ENCODE results near the gene SDK1. TPM values are rescaled to one million over a fixed set of nuclear protein-coding genes. Genes with fewer than 3 reads are reported as not detected.
"Not testable (repeated sequence)": the region's sequence is repeated elsewhere in the genome, so short reads cannot be mapped to it uniquely, and the experiment has no call there.

SDK1 gene
- total and polyA plus RNA-seq, 2 donors (not counting 3 experiments of a cell fraction or from before 2014, with no cell fraction given), result 1.6 to 3.9 TPM

GRCh38 chr7:4093483-4093882, 792.4 kb downstream of the SDK1 start:
- H3K4me2 ChIP-seq (ENCODE audit: insufficient read depth, low read length), result no peak overlapping the region
- H3K79me2 ChIP-seq (ENCODE audit: control insufficient read depth, insufficient read depth, low read length), result no peaks in the 10 kb centered on the region
- no peaks in the 10 kb centered on the region for H3K27me3 ChIP-seq (ENCODE audit: control insufficient read depth in 2 of 2, insufficient read depth in 2 of 2, low read length in 2 of 2)
- H4K20me1 ChIP-seq (replicated peaks; ENCODE audit: control insufficient read depth, extremely low read depth, insufficient read depth, low read length), result no peaks in the 10 kb centered on the region
- no TSS peak for BruUV-seq (replicated peaks)
- H2AFZ ChIP-seq (ENCODE audit: low read depth, low read length), result no peak overlapping the region
- no peak for DNase-seq (ENCODE audit: low read depth, low spot score)
- no peak overlapping the region for H3K4me3 ChIP-seq (replicated peaks in 1 of 3; ENCODE audit: insufficient read depth in 1 of 3, low read depth in 1 of 3, low read length in 3 of 3)
- peaks cover 4% of the 10 kb centered on the region for H3K9me3 ChIP-seq (replicated peaks; ENCODE audit: control insufficient read depth, insufficient read depth, low read length)
- no peaks in the 10 kb centered on the region for H3K36me3 ChIP-seq (ENCODE audit: control insufficient read depth in 2 of 2, extremely low read depth in 1 of 2, insufficient read depth in 2 of 2, low read length in 2 of 2)
- intact Hi-C loops (cut with micrococcal nuclease) (no loop called here), dilution Hi-C loops (cut with MboI; ENCODE audit: extremely low pct_ligation_motif_present, low sequenced_read_pairs) (no loop called here)
- FAIRE-seq, result no peak
- H3K27ac ChIP-seq (ENCODE audit: insufficient read depth, low read depth, low read length), result no peak overlapping the region
- POLR2A ChIA-PET, result no interaction called here
- TF ChIP-seq MAX (IDR thresholded peaks at IDR 0.05; ENCODE audit: insufficient read depth, insufficient read length) (no peak), CTCF (IDR thresholded peaks at IDR 0.05; ENCODE audit: extremely low read depth in 1 of 2, insufficient read depth in 1 of 2, low read depth in 1 of 2, low read length in 2 of 2) (no peak), POLR2AphosphoS5 (IDR thresholded peaks at IDR 0.05; ENCODE audit: insufficient read depth, low read depth, low read length) (no peak), MYC (IDR thresholded peaks at IDR 0.05; ENCODE audit: low read depth, low read length) (no peak), JUN (IDR thresholded peaks at IDR 0.05; ENCODE audit: borderline replicate concordance, insufficient read depth, insufficient read length, low read depth) (no peak), GATA2 (IDR thresholded peaks at IDR 0.05; ENCODE audit: insufficient read depth, insufficient read length, low read depth, low read length) (no peak), FOS (IDR thresholded peaks at IDR 0.05; ENCODE audit: borderline replicate concordance, insufficient read depth, low read length) (no peak), EZH2 (IDR thresholded peaks at IDR 0.05; ENCODE audit: borderline replicate concordance, low read depth, low read length, severe bottlenecking) (no peak), POLR2A (IDR thresholded peaks at IDR 0.05; ENCODE audit: low read depth, low read length) (no peak)
- CTCF ChIA-PET, result no interaction called here
- H3K4me1 ChIP-seq (ENCODE audit: control insufficient read depth, extremely low read depth, insufficient read depth, low read length), result no peaks in the 10 kb centered on the region
- no peak overlapping the region for H3K9ac ChIP-seq (replicated peaks; ENCODE audit: extremely low read depth, insufficient read depth, low read length)
- no peaks in the 10 kb centered on the region for H3K9me1 ChIP-seq (replicated peaks; ENCODE audit: control insufficient read depth, extremely low read depth, insufficient read depth, low read length)

GRCh38 chr7:4094158-4094557, 793.1 kb downstream of the SDK1 start:
- not testable (repeated sequence) for DNase-seq (ENCODE audit: low read depth, low spot score); H4K20me1 ChIP-seq (replicated peaks; ENCODE audit: control insufficient read depth, extremely low read depth, insufficient read depth, low read length)
- CTCF ChIA-PET, result interaction anchor here (1.1 kb wide), 1 partner anchor 9 kb away, joined by 5 read pairs; no protein-coding TSS in a partner anchor

More at GRCh38 chr7:4094158-4094557, 793.1 kb downstream of the SDK1 start:
- H3K4me2 ChIP-seq (ENCODE audit: insufficient read depth, low read length); H3K9ac ChIP-seq (replicated peaks; ENCODE audit: extremely low read depth, insufficient read depth, low read length); H3K79me2 ChIP-seq (ENCODE audit: control insufficient read depth, insufficient read depth, low read length); dilution Hi-C loops (cut with MboI; ENCODE audit: extremely low pct_ligation_motif_present, low sequenced_read_pairs); BruUV-seq (replicated peaks); H3K27me3 ChIP-seq (ENCODE audit: control insufficient read depth in 2 of 2, insufficient read depth in 2 of 2, low read length in 2 of 2); FAIRE-seq; H2AFZ ChIP-seq (ENCODE audit: low read depth, low read length); H3K9me1 ChIP-seq (replicated peaks; ENCODE audit: control insufficient read depth, extremely low read depth, insufficient read depth, low read length); H3K4me1 ChIP-seq (ENCODE audit: control insufficient read depth, extremely low read depth, insufficient read depth, low read length); H3K36me3 ChIP-seq (ENCODE audit: control insufficient read depth in 2 of 2, extremely low read depth in 1 of 2, insufficient read depth in 2 of 2, low read length in 2 of 2); intact Hi-C loops (cut with micrococcal nuclease); POLR2A ChIA-PET; H3K9me3 ChIP-seq (replicated peaks; ENCODE audit: control insufficient read depth, insufficient read depth, low read length); H3K4me3 ChIP-seq (replicated peaks in 1 of 3; ENCODE audit: insufficient read depth in 1 of 3, low read depth in 1 of 3, low read length in 3 of 3); H3K27ac ChIP-seq (ENCODE audit: insufficient read depth, low read depth, low read length): not testable (repeated sequence)

Data from endothelial cell of umbilical vein (primary cell).